CD4-positive, alpha-beta T cell treated with Interleukin-15 for 1 hour (primary cell): ENCODE measurements around the gene ZNF627.
"Not testable (repeated sequence)": the region's sequence is repeated elsewhere in the genome, so short reads cannot be mapped to it uniquely, and the experiment has no call there.

Experiments
- DNase-seq: peaks from one replicate; pipeline ENCODE4 v3.0.0-alpha.2; 2020

ZNF627 gene

DNA sequence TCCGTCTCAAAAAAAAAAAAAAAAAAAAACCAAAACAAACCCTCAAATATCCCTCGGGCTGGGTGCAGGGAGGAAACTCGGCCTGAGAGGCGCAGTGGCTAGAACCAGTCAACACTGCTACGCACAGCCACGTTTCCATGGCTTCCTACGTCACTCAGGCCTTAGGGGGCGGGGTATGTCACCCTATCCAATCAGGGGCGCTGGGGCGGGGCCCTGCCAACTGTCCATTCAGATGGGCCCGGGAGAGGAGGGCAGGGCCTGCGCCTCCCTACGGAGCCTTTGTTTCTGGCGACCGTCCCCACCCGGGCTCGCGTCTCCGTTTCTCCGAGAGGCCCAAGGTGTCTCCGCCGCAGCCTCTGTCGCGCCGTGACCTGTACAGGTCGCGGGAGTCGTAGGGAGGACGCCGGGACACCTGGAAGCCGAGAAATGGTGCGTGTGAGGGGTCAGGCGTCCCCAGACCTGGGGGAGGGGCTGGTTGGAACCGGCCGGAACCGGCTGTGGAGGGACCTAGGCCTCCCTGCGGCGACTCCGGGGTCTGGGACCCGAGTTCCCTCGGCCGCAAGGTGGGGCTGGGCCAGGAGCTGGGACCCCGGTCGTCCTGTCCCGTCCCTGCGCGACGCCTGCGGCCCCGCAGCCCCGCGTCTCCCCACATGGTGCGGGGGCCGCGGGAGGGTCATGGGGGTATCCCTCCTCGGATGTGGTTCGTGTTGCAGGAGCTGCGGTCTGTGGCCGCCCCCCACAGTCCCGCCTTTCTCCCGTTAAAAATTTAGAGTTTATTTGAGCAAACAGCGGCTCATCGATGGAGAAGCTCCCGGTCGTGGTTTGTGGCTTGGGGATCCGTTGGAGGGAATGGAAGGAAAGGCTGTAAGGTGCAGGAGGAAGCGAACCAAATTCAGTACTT lies at the start of gene ZNF627:
Gene ZNF627, plus strand, starts transcription at position 282 of the 901 bp plus-strand sequence. Its CDS starts 145 bp downstream, at position 427.
- peak; percentile 99 for DNase-seq

DNA sequence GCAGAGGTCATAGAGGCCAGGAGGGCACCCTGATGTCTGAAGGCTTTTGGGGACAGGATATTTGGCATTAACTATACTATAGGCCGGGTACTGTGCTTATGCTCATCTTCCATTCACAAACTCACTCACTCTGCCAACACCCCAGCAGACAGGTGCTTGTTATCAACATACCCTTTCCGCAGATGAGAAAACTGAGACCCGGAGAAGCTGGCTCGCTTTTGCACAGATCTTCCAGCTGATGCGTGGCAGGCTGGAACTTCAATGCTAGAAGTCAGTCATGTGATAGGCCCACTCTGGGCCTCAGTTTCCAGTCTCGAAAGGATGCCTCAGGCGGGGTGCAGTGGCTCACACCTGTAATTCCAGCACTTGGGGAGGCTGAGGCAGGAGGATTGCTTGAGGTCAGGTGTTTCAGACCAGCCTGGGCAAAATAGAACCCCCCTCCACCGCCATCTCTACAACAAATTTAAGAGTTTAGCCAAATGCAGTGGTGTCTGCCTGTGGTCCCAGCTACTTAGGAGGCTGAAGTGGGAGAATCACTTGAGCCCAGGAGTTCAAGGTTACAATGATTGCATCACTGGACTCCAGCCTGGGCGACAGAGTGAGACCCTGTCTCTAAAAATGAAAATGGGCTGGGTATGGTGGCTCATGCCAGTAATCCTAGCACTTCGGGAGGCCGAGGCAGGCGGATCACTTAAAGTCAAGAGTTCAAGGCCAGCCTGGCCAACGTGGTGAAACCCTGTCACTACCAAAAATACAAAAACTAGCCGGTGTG lies 49.2 kb upstream of the ZNF627 start:
- no peak for DNase-seq

DNA sequence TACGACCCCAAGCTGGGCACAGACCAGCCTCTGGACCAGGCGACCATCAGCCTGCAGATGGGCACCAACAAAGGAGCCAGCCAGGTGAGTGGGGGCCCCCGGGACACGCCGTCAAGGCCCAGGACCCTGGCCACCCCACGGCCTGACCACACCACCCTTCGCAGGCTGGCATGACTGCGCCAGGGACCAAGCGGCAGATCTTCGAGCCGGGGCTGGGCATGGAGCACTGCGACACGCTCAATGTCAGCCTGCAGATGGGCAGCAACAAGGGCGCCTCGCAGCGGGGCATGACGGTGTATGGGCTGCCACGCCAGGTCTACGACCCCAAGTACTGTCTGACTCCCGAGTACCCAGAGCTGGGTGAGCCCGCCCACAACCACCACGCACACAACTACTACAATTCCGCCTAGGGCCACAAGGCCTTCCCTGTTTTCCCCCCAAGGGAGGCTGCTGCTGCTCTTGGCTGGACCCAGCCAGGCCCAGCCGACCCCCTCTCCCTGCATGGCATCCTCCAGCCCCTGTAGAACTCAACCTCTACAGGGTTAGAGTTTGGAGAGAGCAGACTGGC lies 47.8 kb upstream of the ZNF627 start:
- DNase-seq, result no peak

DNA sequence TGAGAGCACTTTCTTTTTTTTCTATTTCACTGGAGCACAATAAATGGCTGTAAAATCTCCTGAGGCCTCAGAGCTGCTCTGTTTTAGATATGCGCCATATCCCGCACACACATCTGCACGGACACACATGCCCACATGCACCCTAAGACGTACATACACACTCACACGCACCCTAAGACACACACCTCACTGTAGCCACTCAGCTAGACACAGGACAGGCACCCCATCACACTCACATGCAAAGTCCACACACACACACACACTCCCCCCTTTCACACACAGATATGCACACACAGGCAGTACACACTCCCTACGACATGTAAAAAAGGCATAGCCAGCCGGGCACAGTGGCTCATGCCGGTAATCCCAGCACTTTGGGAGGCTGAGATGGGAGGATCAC lies 47.0 kb upstream of the ZNF627 start:
- no peak for DNase-seq

DNA sequence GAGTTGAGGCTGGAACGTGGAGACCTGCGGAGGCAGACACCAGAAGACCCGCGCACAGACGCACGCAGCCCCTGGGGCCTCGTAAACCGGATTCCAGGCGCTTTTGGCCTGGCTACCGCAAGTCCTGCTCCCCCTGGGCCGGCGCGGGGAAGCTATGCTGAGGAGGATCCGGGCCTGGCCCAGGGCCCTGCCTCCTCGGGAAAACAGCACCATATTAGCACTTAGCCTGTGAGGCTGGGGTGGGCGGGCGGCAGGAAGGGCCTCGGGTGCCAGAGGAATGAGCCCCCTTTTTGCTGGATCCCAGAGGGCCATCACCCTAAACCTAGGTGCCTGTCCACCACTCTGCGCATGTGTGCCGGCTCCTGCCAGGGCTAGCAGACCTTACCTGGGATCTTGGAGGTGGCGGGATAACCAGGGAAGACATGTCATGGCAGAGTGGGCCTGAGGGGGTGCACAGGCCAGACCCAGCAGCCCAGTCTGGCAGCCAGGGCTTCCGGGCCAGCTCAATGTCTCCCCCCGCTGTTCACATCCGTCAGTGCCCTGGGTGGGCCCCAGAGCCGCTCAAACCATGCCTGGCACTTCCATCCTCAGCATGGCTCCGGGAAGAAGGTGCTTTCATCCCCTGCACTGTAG lies 45.6 kb upstream of the ZNF627 start:
- no peak for DNase-seq

DNA sequence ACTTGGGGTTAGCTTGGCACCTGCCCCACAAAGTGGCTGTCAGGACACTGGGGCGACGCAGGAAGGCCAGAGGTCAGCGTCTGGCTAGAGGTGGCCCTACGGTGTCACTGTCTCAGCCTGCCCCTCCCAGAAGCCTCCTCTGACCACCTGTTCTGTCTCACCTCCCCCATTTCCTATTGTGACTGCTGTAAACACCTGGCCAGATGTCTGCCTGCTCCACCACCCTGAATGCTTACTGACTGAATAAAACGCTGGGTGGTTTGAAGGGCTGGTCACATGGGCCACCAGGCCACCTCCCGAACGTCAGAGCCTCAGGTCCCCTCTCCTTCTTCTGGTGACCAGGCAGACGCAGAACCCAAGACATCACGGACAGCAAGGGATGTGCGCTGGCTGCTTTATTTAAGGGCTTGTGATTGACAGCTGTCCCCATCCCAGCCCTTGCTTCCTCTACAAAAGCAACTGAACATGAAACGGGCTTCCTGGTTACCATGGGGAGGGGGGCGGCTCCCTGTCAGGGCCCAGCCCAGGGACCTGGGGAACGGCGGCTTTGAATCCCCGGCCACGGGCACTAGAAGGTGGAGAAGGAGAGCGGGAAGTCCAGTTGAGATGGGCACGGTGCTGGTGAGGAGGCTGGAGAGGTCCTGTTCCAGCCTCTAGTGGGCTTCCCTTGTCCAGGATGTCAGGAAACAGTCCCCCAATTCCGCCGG lies 44.5 kb upstream of the ZNF627 start:
- DNase-seq, result no peak

DNA sequence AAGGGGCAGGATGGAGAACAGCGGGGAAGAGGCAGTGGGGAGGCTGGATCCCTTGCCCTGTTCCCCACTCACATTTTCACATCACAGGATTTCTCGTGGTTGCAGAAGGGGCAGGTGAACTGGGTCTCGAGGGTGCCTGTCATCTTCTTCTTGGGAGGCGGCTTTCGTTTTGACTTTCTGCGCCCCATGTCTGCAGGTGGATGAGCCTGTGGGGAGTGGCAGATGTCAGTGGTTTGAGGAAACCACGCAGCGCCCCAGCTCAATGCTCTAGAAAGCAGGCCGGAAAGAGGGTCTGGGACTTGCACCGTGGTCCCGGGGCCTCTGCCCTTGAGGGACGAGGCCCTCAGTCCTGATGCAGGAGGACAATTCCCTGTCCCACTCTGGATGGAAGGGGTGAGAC lies 43.1 kb upstream of the ZNF627 start:
- DNase-seq, result no peak

DNA sequence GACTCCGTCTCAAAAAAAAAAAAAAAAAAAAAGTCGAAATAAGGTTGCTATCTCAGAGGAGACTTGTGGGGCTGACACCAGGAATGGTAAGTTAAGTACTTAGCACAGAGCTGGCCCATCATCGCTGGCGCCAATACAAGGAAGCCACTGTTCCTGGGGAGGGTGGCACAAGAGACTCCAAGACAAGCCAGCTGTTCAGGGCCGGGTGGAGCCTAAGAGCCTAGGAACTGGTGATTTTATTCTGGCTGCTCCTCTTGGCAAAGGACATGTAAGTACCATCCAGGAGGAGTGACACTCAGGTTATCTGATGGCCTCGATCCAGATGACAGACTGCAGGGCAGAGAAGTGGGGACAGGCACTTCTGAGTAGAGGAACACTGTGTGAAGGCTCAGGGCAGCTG lies 42.0 kb upstream of the ZNF627 start:
- DNase-seq, result no peak

DNA sequence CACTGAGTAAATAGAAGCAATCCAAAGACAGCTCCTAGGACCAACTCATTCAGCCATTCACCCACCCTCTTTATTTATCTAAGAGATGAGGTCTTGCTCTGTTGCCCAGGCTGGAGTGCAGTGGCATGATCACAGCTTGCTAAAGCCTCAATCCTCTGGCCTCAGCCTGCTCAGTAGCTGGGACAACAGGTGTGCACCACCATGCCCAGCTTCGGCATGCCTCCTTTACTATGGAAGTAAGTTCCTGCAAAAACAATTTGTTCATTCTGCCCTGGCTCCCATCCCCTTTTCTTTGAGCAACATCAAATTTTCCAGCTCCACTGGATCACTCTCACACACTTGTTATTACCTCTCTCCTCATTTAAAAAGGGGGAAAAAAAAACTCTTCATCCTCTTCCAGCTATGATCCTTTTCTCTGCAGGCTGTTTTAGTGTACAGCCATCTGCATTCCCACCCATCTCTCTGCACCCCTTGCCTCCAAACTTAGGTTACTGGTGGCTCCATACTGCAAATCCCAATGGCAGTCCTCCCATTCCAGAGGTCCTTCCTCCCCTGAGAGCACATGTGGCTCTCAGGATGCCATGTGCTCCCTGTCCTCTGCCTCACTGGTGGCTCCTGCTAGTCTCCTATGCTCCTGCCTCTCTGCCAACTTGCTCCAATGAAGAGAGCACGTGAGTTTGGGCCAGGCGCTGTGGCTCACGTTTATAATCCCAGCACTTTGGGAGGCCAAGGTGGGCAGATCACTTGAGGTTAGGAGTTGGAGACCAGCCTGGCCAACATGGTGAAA lies 40.5 kb upstream of the ZNF627 start:
- DNase-seq, result no peak

DNA sequence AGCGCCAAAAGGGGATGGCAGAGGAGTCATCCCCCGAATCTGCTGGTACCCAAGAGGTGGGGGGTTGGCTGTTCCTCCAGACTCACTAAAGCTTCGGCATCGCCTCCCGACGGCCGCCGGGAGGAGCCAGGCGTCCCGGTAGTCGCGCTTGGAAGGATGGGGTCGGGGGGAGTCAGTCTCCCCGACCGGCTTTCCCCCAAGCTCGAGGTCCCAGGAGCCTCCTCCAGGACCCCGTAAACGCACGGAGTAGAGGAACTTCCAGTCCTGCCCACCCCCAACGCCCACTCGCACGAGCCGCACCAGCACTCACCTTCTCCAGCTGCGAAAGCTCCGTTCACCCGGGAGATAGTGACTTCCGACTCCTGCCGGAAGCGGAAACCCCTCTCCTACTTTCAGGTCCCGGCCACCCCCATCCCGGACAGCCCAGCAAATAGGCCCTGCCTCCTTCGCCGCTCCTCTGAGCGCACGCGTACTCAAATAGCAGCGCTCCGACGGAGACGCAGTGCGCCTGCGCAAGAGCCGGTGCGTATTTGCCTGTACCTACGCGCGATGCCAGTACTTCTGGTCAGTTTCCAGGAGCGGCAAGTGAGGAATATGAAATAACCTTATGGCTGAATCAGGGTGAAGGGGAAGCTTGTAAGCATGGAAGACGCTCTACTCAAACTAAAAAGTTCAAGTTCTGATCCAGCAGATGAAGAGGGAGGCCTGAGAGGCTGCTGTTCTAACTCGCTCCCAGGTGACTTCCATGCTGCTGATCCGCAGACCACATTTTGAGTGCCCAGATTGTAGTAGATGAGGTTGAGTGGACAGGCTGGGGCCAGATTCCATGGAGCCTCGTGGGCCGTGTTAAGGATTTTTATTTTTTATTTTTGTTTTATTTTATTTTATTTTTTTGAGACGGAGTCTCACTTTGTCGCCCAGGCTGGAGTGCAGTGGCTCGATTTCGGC lies 38.1 kb upstream of the ZNF627 start, which contains the start of gene ELOF1:
Gene ELOF1, minus strand, starts transcription at position 350 of the 948 bp plus-strand sequence. CDS start 4,883 bp downstream, outside the sequence.
- peak; percentile 98 for DNase-seq

DNA sequence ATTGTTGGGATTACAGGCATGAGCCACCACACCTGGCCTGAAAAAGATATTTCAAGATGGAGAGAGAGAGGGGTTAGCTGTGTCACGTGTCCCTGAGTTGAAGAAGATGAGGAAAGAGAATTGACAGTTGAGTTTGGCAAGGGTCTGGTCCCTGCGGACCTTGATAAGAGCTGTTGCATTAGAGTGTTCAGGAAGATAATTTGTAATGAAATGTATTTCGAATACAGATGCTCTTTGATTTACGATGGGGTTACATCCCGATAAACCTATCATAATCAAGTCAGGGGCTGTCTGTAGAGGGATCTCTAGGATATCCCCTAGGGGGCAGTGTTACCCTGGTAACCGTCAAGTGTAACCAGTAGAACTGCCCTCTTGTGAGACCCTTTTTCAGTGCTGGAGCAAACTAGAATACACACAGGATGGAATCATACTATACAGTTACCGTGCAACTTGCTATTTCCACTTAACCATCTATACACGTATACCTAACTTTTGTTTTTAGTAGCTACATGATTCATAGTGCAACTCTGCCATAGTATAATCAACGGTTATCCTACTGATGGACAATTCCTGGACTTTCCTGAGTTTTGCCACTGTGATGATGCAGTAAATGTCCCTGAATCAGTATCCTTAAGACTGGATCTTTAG lies 36.8 kb upstream of the ZNF627 start:
- DNase-seq, result peak; percentile 74

DNA sequence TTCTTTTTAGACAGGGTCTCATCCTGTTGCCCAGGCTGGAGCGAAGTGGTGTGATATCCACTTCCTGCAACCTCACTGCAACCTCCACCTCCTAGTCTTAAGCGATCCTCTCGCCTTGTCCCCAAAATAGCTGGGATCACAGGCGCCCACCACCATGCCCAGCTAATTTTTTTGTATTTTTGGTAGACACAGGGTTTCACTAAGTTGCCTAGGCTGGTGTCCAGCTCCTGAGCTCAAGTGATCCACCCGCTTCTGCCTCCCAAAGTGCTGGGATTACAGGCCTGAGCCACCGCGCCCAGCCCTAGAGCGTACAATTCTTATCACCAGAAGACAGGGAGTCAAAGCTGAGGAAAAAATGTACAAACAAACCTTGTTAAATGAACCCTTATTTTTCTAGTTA lies 33.8 kb upstream of the ZNF627 start:
- no peak for DNase-seq

DNA sequence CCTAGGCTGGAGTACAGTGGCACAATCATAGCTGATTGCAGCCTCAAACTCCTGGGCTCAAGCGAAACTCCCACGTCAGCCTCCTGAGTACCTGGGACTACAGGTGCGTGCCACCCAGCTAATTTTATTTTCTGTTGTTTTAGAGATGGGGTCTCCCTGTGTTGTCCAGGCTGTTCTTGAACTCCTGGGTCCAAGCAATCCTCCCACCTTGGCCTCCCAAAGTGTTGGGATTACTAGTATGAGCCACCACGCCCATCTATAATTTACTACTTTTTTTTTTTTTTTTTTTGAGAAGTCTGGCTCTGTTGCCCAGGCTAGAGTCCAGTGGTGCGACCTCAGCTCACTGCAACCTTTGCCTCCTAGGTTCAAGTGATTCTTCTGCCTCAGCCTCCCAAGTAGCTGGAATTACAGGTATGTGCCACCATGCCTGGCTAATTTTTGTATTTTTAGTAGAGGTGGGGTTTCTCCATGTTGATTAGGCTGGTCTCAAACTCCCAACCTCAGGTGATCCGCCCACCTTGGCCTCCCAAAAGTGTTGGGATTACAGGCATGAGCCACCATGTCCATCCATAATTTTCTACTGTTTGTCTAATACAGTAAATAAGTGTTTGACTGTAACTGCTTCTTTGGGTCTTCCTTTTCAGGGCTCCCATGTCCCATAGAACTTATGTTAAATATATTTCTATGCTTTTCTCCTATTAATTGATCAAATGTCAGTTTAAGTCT lies 33.0 kb upstream of the ZNF627 start:
- DNase-seq, result not testable (repeated sequence)

DNA sequence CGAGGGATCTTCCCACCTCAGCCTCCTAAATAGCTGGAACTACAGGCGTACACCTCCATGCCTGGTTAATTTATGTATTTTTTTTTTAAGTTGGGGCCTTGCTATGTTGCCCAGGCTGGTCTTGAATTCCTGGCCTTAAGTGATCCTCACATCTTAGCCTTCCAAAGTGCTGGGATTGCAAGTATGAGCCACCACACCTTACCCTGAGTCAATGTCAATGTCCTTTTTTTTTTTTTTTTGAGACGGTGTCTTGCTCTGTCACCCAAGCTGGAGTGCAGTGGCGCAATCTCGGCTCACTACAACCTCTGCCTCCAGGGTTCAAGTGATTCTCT lies 31.7 kb upstream of the ZNF627 start:
- DNase-seq, result not testable (repeated sequence)

DNA sequence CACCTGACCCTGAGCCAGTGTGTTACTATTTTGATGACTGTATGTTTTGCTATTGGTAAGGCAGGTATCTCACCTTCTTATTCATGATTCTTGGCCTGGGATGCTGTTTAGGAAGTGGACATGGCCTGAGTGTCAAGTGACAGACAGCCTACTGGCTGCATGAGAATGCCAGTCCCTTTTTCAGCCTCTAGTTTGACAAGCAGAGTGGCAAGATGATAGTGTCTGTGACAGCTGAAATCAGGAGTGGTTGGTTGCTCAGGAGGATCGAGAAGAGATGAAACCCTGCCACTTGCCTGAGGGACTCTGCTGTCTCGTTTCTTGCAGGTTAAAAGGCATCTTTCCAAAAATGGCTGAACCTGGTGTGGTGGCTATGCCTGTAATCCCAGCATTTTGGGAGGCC lies 31.1 kb upstream of the ZNF627 start:
- DNase-seq, result no peak

DNA sequence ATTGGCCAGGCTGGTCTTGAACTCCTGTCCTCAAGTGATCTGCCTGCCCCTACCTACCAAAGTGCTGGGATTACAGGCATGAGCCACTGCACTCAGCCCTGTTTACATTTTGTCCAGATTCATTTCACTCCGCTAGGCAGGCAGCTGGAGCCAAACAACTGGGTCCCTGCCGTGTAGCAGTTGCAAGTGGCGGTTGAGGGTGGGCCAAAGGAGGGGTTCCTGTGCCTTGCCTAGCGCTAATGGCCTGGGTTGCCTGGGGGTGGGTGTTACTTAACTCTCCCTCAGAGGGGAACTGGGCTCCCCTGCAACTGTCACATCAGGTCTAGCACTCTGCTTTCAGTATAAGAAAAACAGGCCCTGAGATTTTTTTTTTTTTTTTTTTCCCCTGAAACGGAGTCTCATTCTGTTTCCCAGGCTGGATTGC lies 27.2 kb upstream of the ZNF627 start:
- no peak for DNase-seq

DNA sequence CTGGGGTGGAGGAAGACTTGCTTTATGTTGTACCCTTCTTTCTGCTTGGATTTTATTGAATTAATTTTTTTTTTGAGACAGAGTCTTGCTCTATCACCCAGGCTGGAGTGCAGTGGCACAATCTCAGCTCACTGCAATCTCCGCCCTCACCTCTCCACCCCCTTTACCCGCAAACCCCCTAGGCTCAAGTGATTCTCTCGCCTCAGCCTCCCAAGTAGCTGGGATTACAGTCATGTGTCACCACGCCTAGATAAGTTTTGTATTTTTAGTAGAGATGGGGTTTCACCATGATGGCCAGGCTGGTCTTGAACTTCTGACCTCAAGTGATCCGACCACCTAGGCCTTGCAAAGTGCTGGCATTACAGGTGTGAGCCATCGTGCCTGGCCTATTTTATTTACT lies 23.9 kb upstream of the ZNF627 start:
- not testable (repeated sequence) for DNase-seq

DNA sequence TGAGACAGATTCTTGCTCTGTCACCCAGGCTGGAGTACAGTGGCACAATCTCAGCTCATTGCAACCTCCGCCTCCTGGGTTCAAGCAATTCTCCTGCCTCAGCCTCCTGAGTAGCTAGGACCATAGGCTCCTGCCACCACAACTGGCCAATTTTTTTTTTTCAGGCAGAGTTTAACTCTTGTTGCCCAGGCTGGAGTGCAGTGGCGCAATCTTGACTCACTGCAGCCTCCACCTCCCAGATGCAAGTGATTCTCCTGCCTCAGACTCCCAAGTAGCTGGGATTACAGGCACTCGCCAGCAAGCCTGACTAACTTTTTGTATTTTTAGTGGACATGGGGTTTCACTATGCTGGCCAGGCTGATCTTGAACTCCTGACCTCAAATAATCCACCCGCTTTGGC lies 23.5 kb upstream of the ZNF627 start:
- not testable (repeated sequence) for DNase-seq

DNA sequence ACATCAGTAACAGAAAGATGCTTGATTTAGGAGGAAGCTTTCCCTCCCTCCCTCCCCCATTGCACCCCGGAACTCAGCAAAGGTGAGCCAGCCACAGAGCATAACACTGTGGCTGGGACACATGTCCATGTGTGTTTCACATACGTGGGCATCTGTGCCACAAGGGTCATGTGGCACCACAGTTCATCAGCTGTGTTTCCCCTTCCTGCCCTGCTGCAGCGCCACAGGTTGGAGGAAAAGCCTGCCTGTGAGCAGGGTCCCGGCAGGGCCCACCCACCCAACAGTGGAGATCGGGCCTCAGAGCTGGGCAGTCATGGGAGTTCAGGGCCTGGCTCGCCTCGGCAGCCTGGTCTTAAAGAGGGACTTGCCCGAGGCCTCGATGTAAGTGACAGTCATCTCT lies 22.6 kb upstream of the ZNF627 start:
- peak; percentile 30 for DNase-seq
